Endothelial cell of umbilical vein (primary cell): Measurements from ENCODE around the gene CMTM7. TPM values are rescaled to one million over a fixed set of nuclear protein-coding genes. Genes with fewer than 3 reads are reported as not detected.

Experiments used
- BruUV-seq: library from RNA; stranded (reverse); fragments of 400-500 nt; replicated peaks from 2 replicates; lab custom pipeline; 2021; lab: Mats Ljungman, UMichigan
- CTCF ChIA-PET: fragments of 300-600, 350-600 bp; sonication (Branson Sonifier 250); formaldehyde crosslinking; loops from one replicate; lab custom pipeline; 2021; ENCODE audit warnings: antibody characterized with exemption, inconsistent platforms; lab: Charles Lee
- POLR2A ChIA-PET: fragments of 300-600, 350-600 bp; sonication (Branson Sonifier 250); formaldehyde crosslinking; loops from one replicate; lab custom pipeline; 2021; ENCODE audit warnings: antibody characterized with exemption, inconsistent platforms; lab: Charles Lee
- DNase-seq: peaks from one replicate; pipeline ENCODE4 v3.0.0-alpha.2; 2011; ENCODE audit warnings: low read depth, low spot score
- FAIRE-seq: peaks from 2 replicates; lab custom pipeline; 2011; peaks lifted over from hg19 to GRCh38; lab: Jason Lieb, UNC
- H2AFZ ChIP-seq: 2 replicates; pipeline ENCODE4 v1.6.0; 2012; ENCODE audit warnings: low read depth, low read length, control low read depth, inconsistent platforms
- H3K27ac ChIP-seq: 2 replicates; pipeline ENCODE4 v1.5.1; 2011; ENCODE audit warnings: low read depth, mild to moderate bottlenecking, control low read depth, low read length, moderate library complexity; ENCODE audit not compliant: insufficient read depth
- H3K27me3 ChIP-seq, 2 experiments: 2 replicates each; pipeline versions ENCODE4 v1.6.0 to v1.6.1; 2011; ENCODE audit warnings: low read length in 2 of 2, mixed read lengths in 1 of 2; ENCODE audit not compliant: control insufficient read depth in 2 of 2, insufficient read depth in 2 of 2
- H3K36me3 ChIP-seq, 2 experiments: 2 replicates in 1 of 2; 3 replicates in 1 of 2; pipeline ENCODE4 v1.5.1; 2011; ENCODE audit warnings: low read length in 2 of 2, mild to moderate bottlenecking in 1 of 2, moderate library complexity in 1 of 2; ENCODE audit not compliant: control insufficient read depth in 2 of 2, insufficient read depth in 2 of 2; ENCODE audit errors: extremely low read depth in 1 of 2
- H3K4me1 ChIP-seq: 3 replicates; pipeline ENCODE4 v1.5.1; 2011; ENCODE audit warnings: mild to moderate bottlenecking, low read length; ENCODE audit not compliant: control insufficient read depth, insufficient read depth; ENCODE audit errors: extremely low read depth
- H3K4me2 ChIP-seq: 2 replicates; pipeline ENCODE4 v1.6.1; 2011; ENCODE audit warnings: low read length, control low read depth, mixed read lengths; ENCODE audit not compliant: insufficient read depth
- H3K4me3 ChIP-seq, 3 experiments: fragments of 200-600 bp in 1 of 3; sonication (generic), shearing (Covaris generic) in 1 of 3; replicated peaks in 1 of 3; 2 replicates each; pipeline ENCODE4 v1.5.1; 2011 to 2016; ENCODE audit warnings: control low read depth in 3 of 3, low read length in 3 of 3, mild to moderate bottlenecking in 2 of 3, inconsistent platforms in 1 of 3, low read depth in 1 of 3, moderate library complexity in 1 of 3; ENCODE audit not compliant: insufficient read depth in 1 of 3
- H3K79me2 ChIP-seq: 2 replicates; pipeline ENCODE4 v1.6.0; 2012; ENCODE audit warnings: low read length, inconsistent platforms; ENCODE audit not compliant: control insufficient read depth, insufficient read depth
- H3K9ac ChIP-seq: replicated peaks from 2 replicates; pipeline ENCODE3; 2011; ENCODE audit warnings: low read length, control low read depth; ENCODE audit not compliant: insufficient read depth; ENCODE audit errors: extremely low read depth
- H3K9me1 ChIP-seq: replicated peaks from 3 replicates; pipeline ENCODE4 v1.6.0; 2011; ENCODE audit warnings: mild to moderate bottlenecking, low read length; ENCODE audit not compliant: control insufficient read depth, insufficient read depth; ENCODE audit errors: extremely low read depth
- H3K9me3 ChIP-seq: replicated peaks from 2 replicates; pipeline ENCODE4 v1.5.1; 2012; ENCODE audit warnings: low read length, inconsistent platforms; ENCODE audit not compliant: control insufficient read depth, insufficient read depth
- H4K20me1 ChIP-seq: replicated peaks from 2 replicates; pipeline ENCODE3; 2011; ENCODE audit warnings: mild to moderate bottlenecking, low read length; ENCODE audit not compliant: control insufficient read depth, insufficient read depth; ENCODE audit errors: extremely low read depth
- CTCF ChIP-seq, 2 donors: IDR thresholded peaks; 1 replicate in 1 of 2; 2 replicates in 1 of 2; pipeline ENCODE4 v1.5.1; 2011; ENCODE audit warnings: low read length in 2 of 2, mild to moderate bottlenecking in 2 of 2, moderate library complexity in 2 of 2, control low read depth in 1 of 2, inconsistent platforms in 1 of 2, low read depth in 1 of 2; ENCODE audit not compliant: insufficient read depth in 1 of 2; ENCODE audit errors: extremely low read depth in 1 of 2
- EZH2 ChIP-seq: IDR thresholded peaks from 2 replicates; pipeline ENCODE4 v1.6.1; 2012; ENCODE audit warnings: borderline replicate concordance, low read depth, mild to moderate bottlenecking, moderate library complexity, low read length, inconsistent platforms; ENCODE audit not compliant: severe bottlenecking
- FOS ChIP-seq: IDR thresholded peaks from 2 replicates; pipeline ENCODE4 v1.6.1; 2011; ENCODE audit warnings: mild to moderate bottlenecking, low read length, moderate library complexity, borderline replicate concordance; ENCODE audit not compliant: insufficient read depth
- GATA2 ChIP-seq: IDR thresholded peaks from 2 replicates; pipeline ENCODE4 v1.7.0; 2011; ENCODE audit warnings: low read depth, mild to moderate bottlenecking, moderate library complexity, mixed read lengths, low read length; ENCODE audit not compliant: insufficient read length, insufficient read depth
- JUN ChIP-seq: IDR thresholded peaks from 2 replicates; pipeline ENCODE4 v1.6.1; 2011; ENCODE audit warnings: borderline replicate concordance, low read depth; ENCODE audit not compliant: insufficient read length, insufficient read depth
- MYC ChIP-seq: IDR thresholded peaks from one replicate; pipeline ENCODE4 v1.6.1; 2011; ENCODE audit warnings: mild to moderate bottlenecking, low read depth, low read length
- POLR2A ChIP-seq: IDR thresholded peaks from 2 replicates; pipeline ENCODE4 v1.6.1; 2012; ENCODE audit warnings: low read depth, mild to moderate bottlenecking, control low read depth, low read length
- POLR2AphosphoS5 ChIP-seq: IDR thresholded peaks from 2 replicates; pipeline ENCODE4 v1.6.1; 2012; ENCODE audit warnings: low read depth, mild to moderate bottlenecking, control low read depth, low read length, moderate library complexity; ENCODE audit not compliant: insufficient read depth
- dilution Hi-C: fragments of 300-500 bp; cut with MboI; formaldehyde crosslinking; loops from one replicate; pipeline ENCODE4 v1.15.0; 2019; ENCODE audit warnings: low sequenced_read_pairs; ENCODE audit not compliant: extremely low pct_ligation_motif_present
- intact Hi-C: fragments of 100-400 bp; cut with micrococcal nuclease; formaldehyde crosslinking; loops from one replicate; pipeline ENCODE4 v1.10.0; 2022
- polyA plus RNA-seq, 4 experiments: library from polyadenylated mRNA; depleted of rRNA in 3 of 4; stranded (reverse) in 3 of 4; unstranded in 1 of 4; fragments of >200 nt; gene quantifications; 2 replicates each; pipeline versions ENCODE4 v1.2.1 to v1.2.3, GENCODE V29; 2011 to 2012; ENCODE audit warnings: missing spikeins in 1 of 4
- total RNA-seq: library from RNA; stranded (reverse); gene quantifications from 2 replicates; pipeline ENCODE4 v1.2.3, GENCODE V29; 2021
- TF ChIP-seq, protein P1 (sequence below): IDR thresholded peaks from 2 replicates; pipeline ENCODE4 v1.6.1; 2011; ENCODE audit not compliant: insufficient read depth, insufficient read length

The CMTM7 gene
- total and polyA plus RNA-seq, 2 donors (not counting 3 experiments of a cell fraction or from before 2014, with no cell fraction given): 44.7 to 88.5 TPM

DNA sequence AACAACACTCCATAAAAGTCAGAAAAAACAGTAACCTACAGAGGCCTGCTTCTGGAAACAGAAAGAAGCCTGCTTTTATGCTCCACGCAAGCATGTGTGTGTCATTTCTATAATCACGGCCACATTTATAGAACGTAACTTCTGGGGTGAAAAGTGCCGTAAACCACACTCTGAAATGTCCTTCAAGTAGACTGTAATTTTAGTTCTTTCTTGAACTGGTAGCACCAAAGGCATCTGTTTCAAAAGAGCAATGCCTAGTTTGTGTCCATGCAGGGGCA is 19.5 kb upstream of the CMTM7 start:
- H3K9ac ChIP-seq: no peak overlapping the region
- no peaks in the 10 kb centered on the region for H3K27me3 ChIP-seq
- FAIRE-seq (no peak), DNase-seq (no peak)
- no peaks in the 10 kb centered on the region for H3K9me3 ChIP-seq
- no peak overlapping the region for H3K27ac ChIP-seq
- no peak overlapping the region for H3K4me2 ChIP-seq
- no TSS peak for BruUV-seq
- intact Hi-C loops: no loop called here
- no peak overlapping the region for H2AFZ ChIP-seq
- peaks cover 9% of the 10 kb centered on the region for H3K4me1 ChIP-seq
- no peaks in the 10 kb centered on the region for H3K79me2 ChIP-seq
- H4K20me1 ChIP-seq: no peaks in the 10 kb centered on the region
- H3K36me3 ChIP-seq: no peaks in the 10 kb centered on the region
- CTCF ChIA-PET: interaction anchor here (3.1 kb wide), 1 partner anchor 96 kb away, joined by 22 read pairs; no protein-coding TSS in a partner anchor
- TF ChIP-seq GATA2: no peak
- TF ChIP-seq POLR2A: no peak
- TF ChIP-seq FOS: no peak
- TF ChIP-seq JUN: no peak
- TF ChIP-seq, protein P1, sequence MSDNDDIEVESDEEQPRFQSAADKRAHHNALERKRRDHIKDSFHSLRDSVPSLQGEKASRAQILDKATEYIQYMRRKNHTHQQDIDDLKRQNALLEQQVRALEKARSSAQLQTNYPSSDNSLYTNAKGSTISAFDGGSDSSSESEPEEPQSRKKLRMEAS: no peak
- no peak for TF ChIP-seq CTCF (IDR thresholded peaks at IDR 0.05; ENCODE audit: extremely low read depth in 1 of 2, insufficient read depth in 1 of 2, low read depth in 1 of 2, low read length in 2 of 2)
- no peak for TF ChIP-seq EZH2
- TF ChIP-seq MYC: no peak
- no peak for TF ChIP-seq POLR2AphosphoS5
- POLR2A ChIA-PET: no interaction called here
- dilution Hi-C loops: no loop called here
- H3K4me3 ChIP-seq: no peak overlapping the region
- H3K9me1 ChIP-seq: no peaks in the 10 kb centered on the region
